Endodermal cell (in vitro differentiated cells): ENCODE results near the gene PEAR1. TPM values are rescaled to one million over a fixed set of nuclear protein-coding genes. Genes with fewer than 3 reads are reported as not detected.
A peak's percentile ranks its signal among the peaks of the same experiment; 100 is the strongest.

Experiments used
- DNase-seq: peaks from one replicate; pipeline ENCODE4 v3.0.0-alpha.2; 2017
- H3K27ac ChIP-seq: 2 replicates; pipeline ENCODE4 v1.5.1; 2013; ENCODE audit warnings: mild to moderate bottlenecking, low read depth, low read length, moderate library complexity
- H3K27me3 ChIP-seq: 2 replicates; pipeline ENCODE4 v1.6.1; 2013; ENCODE audit warnings: mild to moderate bottlenecking, low read length, moderate library complexity; ENCODE audit not compliant: insufficient read depth, control insufficient read depth, poor library complexity, severe bottlenecking
- H3K36me3 ChIP-seq: 2 replicates; pipeline ENCODE4 v1.7.0; 2013; ENCODE audit warnings: mild to moderate bottlenecking, low read length, moderate library complexity; ENCODE audit not compliant: control insufficient read depth, insufficient read depth
- H3K4me1 ChIP-seq: one replicate; pipeline ENCODE4 v1.7.0; 2013; ENCODE audit warnings: low read length; ENCODE audit not compliant: control insufficient read depth, insufficient read depth
- H3K4me3 ChIP-seq: 2 replicates; pipeline ENCODE4 v1.5.1; 2013; ENCODE audit warnings: mild to moderate bottlenecking, low read length, moderate library complexity
- H3K9ac ChIP-seq: 2 replicates; pipeline ENCODE4 v1.6.1; 2013; ENCODE audit warnings: mild to moderate bottlenecking, low read length, moderate library complexity; ENCODE audit not compliant: poor library complexity, severe bottlenecking; ENCODE audit errors: extremely low read depth
- H3K9me3 ChIP-seq: 2 replicates; pipeline ENCODE4 v1.6.1; 2013; ENCODE audit warnings: mild to moderate bottlenecking, low read length, moderate library complexity; ENCODE audit not compliant: control insufficient read depth
- H3K27ac Mint-ChIP-seq: 2 replicates; pipeline ENCODE4 v1.8.0; 2020; ENCODE audit warnings: mixed read lengths
- H3K27me3 Mint-ChIP-seq: 2 replicates; pipeline ENCODE4 v1.8.0; 2021; ENCODE audit warnings: mild to moderate bottlenecking, mixed read lengths; ENCODE audit not compliant: insufficient read depth
- H3K36me3 Mint-ChIP-seq: 2 replicates; pipeline ENCODE4 v1.8.0; 2020; ENCODE audit warnings: low read depth, mixed read lengths
- H3K4me1 Mint-ChIP-seq: 2 replicates; pipeline ENCODE4 v1.8.0; 2020; ENCODE audit warnings: mixed read lengths
- H3K4me3 Mint-ChIP-seq: 2 replicates; pipeline ENCODE4 v1.8.0; 2020; ENCODE audit warnings: mild to moderate bottlenecking, moderate library complexity, mixed read lengths
- H3K9me3 Mint-ChIP-seq: 2 replicates; pipeline ENCODE4 v1.8.0; 2020; ENCODE audit warnings: mild to moderate bottlenecking, mixed read lengths
- WGBS, 2 experiments: methylation state at CpG; one replicate each; pipeline versions ENCODE4 v1.1.5 to v1.1.7; 2013; ENCODE audit warnings: missing lambda C conversion rate in 2 of 2, mixed read lengths in 1 of 2; ENCODE audit not compliant: insufficient coverage in 1 of 2, insufficient read length in 1 of 2; 5-methylcytosine and 5-hydroxymethylcytosine counted together
- total RNA-seq, 2 donors: library from RNA; stranded (reverse); fragmentation: NEBNext Ultra II Directional in 1 of 2; extraction: Animal tissue kit (Norgen Biotek cat#: 25700) in 1 of 2; gene quantifications; 2 replicates in 1 of 2; 3 replicates in 1 of 2; pipeline ENCODE4 v1.2.1, GENCODE V29; 2021
- TF ChIP-seq, protein P1 (sequence below): fragments of 200-600 bp; sonication (generic); conservative IDR thresholded peaks from 2 replicates; pipeline ENCODE4 v1.5.0; 2021; ENCODE audit warnings: antibody characterized with exemption, mild to moderate bottlenecking

PEAR1 gene
- total RNA-seq, 2 donors from 2014 or later: 0.29 to 0.53 TPM

DNA sequence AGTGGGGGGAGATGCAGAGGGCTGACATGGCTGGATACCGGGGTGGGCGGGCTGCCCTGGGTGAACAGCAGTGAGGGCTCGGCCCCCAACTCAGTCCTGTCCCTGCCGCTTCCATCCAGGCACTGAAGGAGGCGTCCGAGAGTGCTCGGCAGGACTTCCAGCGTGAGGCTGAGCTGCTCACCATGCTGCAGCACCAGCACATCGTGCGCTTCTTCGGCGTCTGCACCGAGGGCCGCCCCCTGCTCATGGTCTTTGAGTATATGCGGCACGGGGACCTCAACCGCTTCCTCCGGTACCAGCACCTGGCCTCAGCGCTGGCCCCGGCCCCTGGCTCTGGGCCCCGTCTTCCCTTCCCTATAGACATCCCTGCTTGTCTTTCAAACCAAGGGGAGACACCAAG is 17.2 kb upstream of the PEAR1 start:
- Histone ChIP-seq H3K4me3 (no peak overlapping the region), H3K9ac (no peak overlapping the region), H3K27me3 (peaks cover 21% of the 10 kb centered on the region), H3K27ac (no peak overlapping the region), H3K9me3 (no peaks in the 10 kb centered on the region), H3K36me3 (no peaks in the 10 kb centered on the region), H3K4me1 (no peaks in the 10 kb centered on the region)
- Mint-ChIP-seq H3K36me3 (no peaks in the 10 kb centered on the region), H3K9me3 (no peaks in the 10 kb centered on the region), H3K27me3 (peaks cover 58% of the 10 kb centered on the region), H3K27ac (no peak overlapping the region), H3K4me3 (no peak overlapping the region), H3K4me1 (no peaks in the 10 kb centered on the region)
- 23 to 43% methylated on average over 4 to 21 of the region's 21 CpGs for WGBS, 2 experiments
- peak; percentile 92 for DNase-seq
- TF ChIP-seq, protein P1, sequence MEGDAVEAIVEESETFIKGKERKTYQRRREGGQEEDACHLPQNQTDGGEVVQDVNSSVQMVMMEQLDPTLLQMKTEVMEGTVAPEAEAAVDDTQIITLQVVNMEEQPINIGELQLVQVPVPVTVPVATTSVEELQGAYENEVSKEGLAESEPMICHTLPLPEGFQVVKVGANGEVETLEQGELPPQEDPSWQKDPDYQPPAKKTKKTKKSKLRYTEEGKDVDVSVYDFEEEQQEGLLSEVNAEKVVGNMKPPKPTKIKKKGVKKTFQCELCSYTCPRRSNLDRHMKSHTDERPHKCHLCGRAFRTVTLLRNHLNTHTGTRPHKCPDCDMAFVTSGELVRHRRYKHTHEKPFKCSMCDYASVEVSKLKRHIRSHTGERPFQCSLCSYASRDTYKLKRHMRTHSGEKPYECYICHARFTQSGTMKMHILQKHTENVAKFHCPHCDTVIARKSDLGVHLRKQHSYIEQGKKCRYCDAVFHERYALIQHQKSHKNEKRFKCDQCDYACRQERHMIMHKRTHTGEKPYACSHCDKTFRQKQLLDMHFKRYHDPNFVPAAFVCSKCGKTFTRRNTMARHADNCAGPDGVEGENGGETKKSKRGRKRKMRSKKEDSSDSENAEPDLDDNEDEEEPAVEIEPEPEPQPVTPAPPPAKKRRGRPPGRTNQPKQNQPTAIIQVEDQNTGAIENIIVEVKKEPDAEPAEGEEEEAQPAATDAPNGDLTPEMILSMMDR: peak; percentile 76

DNA sequence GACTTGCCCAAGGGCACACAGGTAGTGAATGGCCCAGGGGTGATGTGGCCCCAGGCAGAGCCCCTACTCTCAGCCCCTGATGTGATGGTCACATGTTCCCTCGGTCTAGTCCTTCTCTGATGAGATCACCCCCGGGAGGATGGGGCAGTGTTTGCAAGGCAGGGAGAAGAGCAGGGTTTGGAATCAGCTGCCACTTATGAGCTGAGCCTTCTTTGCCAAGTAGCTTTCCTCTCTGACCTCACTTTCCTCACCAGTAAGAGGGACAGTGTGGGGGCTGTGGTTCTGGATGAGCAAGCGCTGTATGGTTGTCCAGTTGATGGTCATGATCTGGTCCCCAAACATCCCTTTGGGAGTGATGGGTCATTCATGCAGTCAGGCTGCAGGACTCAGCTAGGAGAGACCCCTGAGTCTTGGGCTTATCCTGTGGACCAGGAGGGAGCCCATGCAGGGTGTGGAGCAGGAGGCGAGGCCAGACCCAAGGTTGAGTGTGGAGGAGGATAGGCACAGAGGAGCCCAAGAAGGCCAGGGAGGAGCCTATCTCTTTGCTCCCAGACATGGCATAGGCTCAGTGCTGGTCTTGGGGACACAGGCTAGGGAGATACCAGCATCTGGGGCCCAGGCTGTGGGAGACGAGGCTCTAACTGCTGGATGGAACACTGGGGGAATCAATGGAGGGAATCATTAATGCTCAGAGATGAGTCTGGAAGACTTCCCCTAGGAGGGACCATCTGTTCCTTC is 15.9 kb upstream of the PEAR1 start:
- no peaks in the 10 kb centered on the region for H3K36me3 ChIP-seq
- peaks cover 60% of the 10 kb centered on the region for H3K27me3 Mint-ChIP-seq
- H3K9me3 ChIP-seq: no peaks in the 10 kb centered on the region
- peaks cover 21% of the 10 kb centered on the region for H3K27me3 ChIP-seq
- H3K4me1 Mint-ChIP-seq: no peaks in the 10 kb centered on the region
- TF ChIP-seq, protein P1: no peak
- WGBS, 2 experiments: 84 to 86% methylated on average over 4 to 5 of the region's 5 CpGs
- no peak overlapping the region for H3K27ac ChIP-seq
- no peak overlapping the region for H3K9ac ChIP-seq
- H3K27ac Mint-ChIP-seq: no peak overlapping the region
- DNase-seq: no peak
- no peaks in the 10 kb centered on the region for H3K9me3 Mint-ChIP-seq
- H3K4me1 ChIP-seq: no peaks in the 10 kb centered on the region
- no peak overlapping the region for H3K4me3 ChIP-seq
- H3K4me3 Mint-ChIP-seq: no peak overlapping the region
- H3K36me3 Mint-ChIP-seq: no peaks in the 10 kb centered on the region

DNA sequence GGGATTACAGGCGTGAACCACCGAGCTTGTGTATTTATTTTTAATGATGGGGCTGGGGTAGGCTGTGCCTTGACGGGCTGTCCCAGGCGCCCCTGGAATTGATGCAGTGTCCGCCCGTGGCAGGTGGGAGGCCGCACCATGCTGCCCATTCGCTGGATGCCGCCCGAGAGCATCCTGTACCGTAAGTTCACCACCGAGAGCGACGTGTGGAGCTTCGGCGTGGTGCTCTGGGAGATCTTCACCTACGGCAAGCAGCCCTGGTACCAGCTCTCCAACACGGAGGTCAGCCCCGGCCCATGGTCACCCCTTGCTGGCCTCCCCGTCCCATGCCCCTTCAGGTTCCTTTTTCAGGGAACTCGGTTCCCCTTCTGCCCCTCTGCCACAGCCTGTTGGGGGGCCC is 13.6 kb upstream of the PEAR1 start:
- Histone ChIP-seq H3K9me3 (no peaks in the 10 kb centered on the region), H3K4me1 (peaks cover 3% of the 10 kb centered on the region), H3K36me3 (no peaks in the 10 kb centered on the region), H3K27ac (no peak overlapping the region), H3K9ac (no peak overlapping the region), H3K4me3 (no peak overlapping the region), H3K27me3 (peaks cover 21% of the 10 kb centered on the region)
- no peaks in the 10 kb centered on the region for H3K9me3 Mint-ChIP-seq
- peaks cover 57% of the 10 kb centered on the region for H3K27me3 Mint-ChIP-seq
- WGBS, 2 experiments: 94 to 98% methylated on average over 6 to 21 of the region's 21 CpGs
- no peak overlapping the region for H3K27ac Mint-ChIP-seq
- no peak for DNase-seq
- TF ChIP-seq, protein P1: no peak
- no peaks in the 10 kb centered on the region for H3K4me1 Mint-ChIP-seq
- H3K36me3 Mint-ChIP-seq: no peaks in the 10 kb centered on the region
- no peak overlapping the region for H3K4me3 Mint-ChIP-seq
